CMK (cell line): ENCODE data around the gene SBF2.
"Not testable (repeated sequence)": the region's sequence is repeated elsewhere in the genome, so short reads cannot be mapped to it uniquely, and the experiment has no call there.

Experiments
- DNase-seq: peaks from one replicate; pipeline ENCODE4 v3.0.0-alpha.2; 2010; ENCODE audit warnings: low read depth

SBF2 gene

GRCh38 chr11:10265936-10266335 lies 28.1 kb downstream of the SBF2 start:
- no peak for DNase-seq

GRCh38 chr11:10264716-10265115 lies 29.3 kb downstream of the SBF2 start:
- not testable (repeated sequence) for DNase-seq

GRCh38 chr11:10263929-10264328 lies 30.1 kb downstream of the SBF2 start:
- DNase-seq: no peak

GRCh38 chr11:10261821-10262220 lies 32.2 kb downstream of the SBF2 start:
- DNase-seq: no peak

GRCh38 chr11:10257478-10257877 lies 36.5 kb downstream of the SBF2 start:
- no peak for DNase-seq

- DNase-seq: no peak
These were observed 38.5 kb downstream of the SBF2 start for GRCh38 chr11:10255388-10256125.

- not testable (repeated sequence) for DNase-seq
These were observed 44.4 kb downstream of the SBF2 start for GRCh38 chr11:10249448-10250131.

- no peak for DNase-seq
These were observed 47.0 kb downstream of the SBF2 start for GRCh38 chr11:10247011-10247410.

GRCh38 chr11:10243896-10244575 lies 50.0 kb downstream of the SBF2 start:
- DNase-seq: no peak

- DNase-seq: no peak
These were observed 57.2 kb downstream of the SBF2 start for GRCh38 chr11:10236840-10237239.

GRCh38 chr11:10233581-10233980 lies 60.4 kb downstream of the SBF2 start:
- no peak for DNase-seq

- DNase-seq: no peak
These were observed 61.3 kb downstream of the SBF2 start for GRCh38 chr11:10232756-10233155.

- not testable (repeated sequence) for DNase-seq
These were observed 62.2 kb downstream of the SBF2 start for GRCh38 chr11:10231803-10232202.

GRCh38 chr11:10225553-10225952 lies 68.5 kb downstream of the SBF2 start:
- no peak for DNase-seq

GRCh38 chr11:10222399-10222798 lies 71.6 kb downstream of the SBF2 start:
- DNase-seq: no peak

- DNase-seq: no peak
These were observed 72.7 kb downstream of the SBF2 start for GRCh38 chr11:10221342-10221741.

- DNase-seq: no peak
These were observed 82.5 kb downstream of the SBF2 start for GRCh38 chr11:10211470-10211869.

- no peak for DNase-seq
These were observed 84.7 kb downstream of the SBF2 start for GRCh38 chr11:10209326-10209725.

GRCh38 chr11:10208131-10208575 lies 85.9 kb downstream of the SBF2 start:
- no peak for DNase-seq

GRCh38 chr11:10205928-10206327 lies 88.1 kb downstream of the SBF2 start:
- DNase-seq: no peak

- no peak for DNase-seq
These were observed 90.0 kb downstream of the SBF2 start for GRCh38 chr11:10204021-10204420.

GRCh38 chr11:10201343-10201742 lies 92.7 kb downstream of the SBF2 start:
- no peak for DNase-seq

GRCh38 chr11:10197091-10197490 lies 96.9 kb downstream of the SBF2 start:
- DNase-seq: no peak
